ENCODE results near the gene PLA2G6. TPM values are rescaled to one million over a fixed set of nuclear protein-coding genes. Genes with fewer than 3 reads are reported as not detected.
A peak's percentile ranks its signal among the peaks of the same experiment; 100 is the strongest.

Gene PLA2G6, protein sequence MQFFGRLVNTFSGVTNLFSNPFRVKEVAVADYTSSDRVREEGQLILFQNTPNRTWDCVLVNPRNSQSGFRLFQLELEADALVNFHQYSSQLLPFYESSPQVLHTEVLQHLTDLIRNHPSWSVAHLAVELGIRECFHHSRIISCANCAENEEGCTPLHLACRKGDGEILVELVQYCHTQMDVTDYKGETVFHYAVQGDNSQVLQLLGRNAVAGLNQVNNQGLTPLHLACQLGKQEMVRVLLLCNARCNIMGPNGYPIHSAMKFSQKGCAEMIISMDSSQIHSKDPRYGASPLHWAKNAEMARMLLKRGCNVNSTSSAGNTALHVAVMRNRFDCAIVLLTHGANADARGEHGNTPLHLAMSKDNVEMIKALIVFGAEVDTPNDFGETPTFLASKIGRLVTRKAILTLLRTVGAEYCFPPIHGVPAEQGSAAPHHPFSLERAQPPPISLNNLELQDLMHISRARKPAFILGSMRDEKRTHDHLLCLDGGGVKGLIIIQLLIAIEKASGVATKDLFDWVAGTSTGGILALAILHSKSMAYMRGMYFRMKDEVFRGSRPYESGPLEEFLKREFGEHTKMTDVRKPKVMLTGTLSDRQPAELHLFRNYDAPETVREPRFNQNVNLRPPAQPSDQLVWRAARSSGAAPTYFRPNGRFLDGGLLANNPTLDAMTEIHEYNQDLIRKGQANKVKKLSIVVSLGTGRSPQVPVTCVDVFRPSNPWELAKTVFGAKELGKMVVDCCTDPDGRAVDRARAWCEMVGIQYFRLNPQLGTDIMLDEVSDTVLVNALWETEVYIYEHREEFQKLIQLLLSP
- total RNA-seq = 15.8 TPM

GRCh38 chr22:38181453-38182200, at the start of gene PLA2G6:
PLA2G6 (minus strand) TSS chr22:38181830; CDS start chr22:38169426, 12,404 bp downstream.
- peak; percentile 99 for DNase-seq

DNA sequence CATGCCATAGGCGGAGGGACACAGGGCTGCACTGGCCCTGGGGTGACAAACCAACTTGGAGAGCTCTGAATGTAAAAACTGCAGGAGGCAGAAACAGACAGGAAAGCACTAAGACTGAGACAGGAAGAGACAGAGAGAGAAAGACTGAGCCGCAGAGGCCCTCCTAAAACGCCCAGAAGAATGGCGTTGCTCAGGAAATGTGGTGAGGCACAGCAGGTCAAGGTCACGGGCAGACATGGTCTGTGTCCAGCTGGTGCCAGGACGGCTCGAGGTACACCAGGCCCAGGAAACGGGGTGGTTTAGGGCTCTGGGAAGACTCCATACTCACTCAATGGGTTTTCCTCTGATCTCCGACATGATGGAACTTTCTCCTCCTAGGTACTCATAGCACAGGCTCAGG, 49.3 kb upstream of the PLA2G6 start:
- no peak for DNase-seq

DNA sequence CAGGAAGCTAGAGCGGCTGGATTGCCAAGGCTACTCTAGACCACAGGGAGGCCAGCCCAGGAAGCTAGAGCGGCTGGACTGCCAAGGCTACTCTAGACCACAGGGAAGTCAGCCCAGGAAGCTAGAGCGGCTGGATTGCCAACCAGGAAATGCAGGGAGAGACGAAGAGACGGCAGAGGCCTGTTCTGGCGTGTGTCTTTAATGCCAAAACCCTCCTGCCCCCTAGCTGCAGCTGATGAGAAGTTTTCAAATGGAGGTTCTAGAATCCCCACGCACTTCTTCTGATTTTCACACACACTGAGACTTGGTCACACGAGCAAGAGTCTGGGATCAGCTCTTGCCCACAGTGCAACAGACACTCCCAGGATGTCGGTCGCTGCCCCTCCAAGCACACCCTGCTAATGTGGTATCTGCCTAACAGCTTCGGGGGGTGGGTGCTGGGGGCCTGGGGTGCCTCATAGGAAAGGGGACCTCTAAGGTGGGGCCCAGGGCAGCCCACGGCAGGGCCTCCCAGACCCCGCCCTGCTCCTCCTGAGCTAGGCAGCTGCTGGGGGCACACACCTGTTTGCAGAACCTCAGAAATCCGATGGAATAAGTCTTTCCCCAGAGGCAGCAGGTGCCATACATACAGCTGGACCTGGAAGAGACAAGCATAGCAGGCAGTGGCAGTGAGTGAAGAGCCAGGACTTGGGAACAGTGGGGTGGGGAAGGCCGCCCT, 48.6 kb upstream of the PLA2G6 start:
- DNase-seq = no peak

GRCh38 chr22:38228873-38229740, 47.5 kb upstream of the PLA2G6 start:
- no peak for DNase-seq

GRCh38 chr22:38228326-38228872, 46.8 kb upstream of the PLA2G6 start:
- DNase-seq = no peak

- no peak for DNase-seq
These were observed 45.4 kb upstream of the PLA2G6 start for GRCh38 chr22:38226853-38227649.

DNA sequence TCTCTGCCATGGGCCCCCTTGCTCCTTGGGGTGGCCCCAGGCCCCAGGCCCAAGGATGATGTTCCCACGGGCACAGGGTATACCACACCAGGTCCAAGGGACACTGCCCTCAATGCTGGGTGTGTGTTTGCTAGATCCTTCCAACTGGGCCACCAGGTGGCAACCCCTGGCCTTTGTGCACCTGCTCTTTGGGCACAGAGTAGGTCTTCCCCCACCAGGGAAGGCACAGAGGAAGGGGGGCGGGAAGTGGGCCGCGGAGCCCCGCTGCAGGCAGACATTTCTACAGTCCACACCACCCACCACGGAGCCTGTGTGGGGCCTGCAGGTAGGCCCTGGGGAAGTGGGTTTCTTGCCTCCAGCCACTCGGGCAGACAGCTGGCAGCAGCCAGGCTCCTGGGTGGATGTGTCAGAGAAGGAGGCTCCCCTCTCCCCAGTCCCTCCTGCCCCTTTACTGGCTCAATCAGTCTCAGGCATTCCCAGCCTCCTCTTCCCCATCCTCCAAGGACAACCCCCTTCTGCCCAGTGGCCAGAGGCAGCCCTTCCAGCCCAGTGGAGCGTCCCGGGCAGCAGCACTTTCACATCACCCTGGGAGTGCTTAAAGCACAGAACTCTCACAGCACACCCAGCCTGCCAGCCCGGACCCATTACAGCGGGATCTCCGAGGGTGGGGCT, 41.8 kb upstream of the PLA2G6 start:
- no peak for DNase-seq

DNA sequence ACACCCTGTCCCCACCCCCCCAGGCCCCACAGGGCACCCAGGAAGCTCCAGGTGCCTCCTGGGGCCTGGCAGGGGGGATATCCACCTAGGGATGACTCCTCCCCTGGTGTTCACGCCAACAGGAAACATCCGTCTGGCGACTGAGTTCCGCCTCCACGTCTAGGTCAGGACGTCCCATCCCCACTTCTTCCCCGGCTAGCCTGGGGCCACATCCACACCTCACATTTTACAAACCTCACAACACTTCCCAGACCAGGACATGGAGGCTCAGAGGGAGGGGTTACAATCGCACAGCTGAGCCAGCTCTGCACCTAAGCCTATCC, 41.1 kb upstream of the PLA2G6 start:
- DNase-seq = no peak

DNA sequence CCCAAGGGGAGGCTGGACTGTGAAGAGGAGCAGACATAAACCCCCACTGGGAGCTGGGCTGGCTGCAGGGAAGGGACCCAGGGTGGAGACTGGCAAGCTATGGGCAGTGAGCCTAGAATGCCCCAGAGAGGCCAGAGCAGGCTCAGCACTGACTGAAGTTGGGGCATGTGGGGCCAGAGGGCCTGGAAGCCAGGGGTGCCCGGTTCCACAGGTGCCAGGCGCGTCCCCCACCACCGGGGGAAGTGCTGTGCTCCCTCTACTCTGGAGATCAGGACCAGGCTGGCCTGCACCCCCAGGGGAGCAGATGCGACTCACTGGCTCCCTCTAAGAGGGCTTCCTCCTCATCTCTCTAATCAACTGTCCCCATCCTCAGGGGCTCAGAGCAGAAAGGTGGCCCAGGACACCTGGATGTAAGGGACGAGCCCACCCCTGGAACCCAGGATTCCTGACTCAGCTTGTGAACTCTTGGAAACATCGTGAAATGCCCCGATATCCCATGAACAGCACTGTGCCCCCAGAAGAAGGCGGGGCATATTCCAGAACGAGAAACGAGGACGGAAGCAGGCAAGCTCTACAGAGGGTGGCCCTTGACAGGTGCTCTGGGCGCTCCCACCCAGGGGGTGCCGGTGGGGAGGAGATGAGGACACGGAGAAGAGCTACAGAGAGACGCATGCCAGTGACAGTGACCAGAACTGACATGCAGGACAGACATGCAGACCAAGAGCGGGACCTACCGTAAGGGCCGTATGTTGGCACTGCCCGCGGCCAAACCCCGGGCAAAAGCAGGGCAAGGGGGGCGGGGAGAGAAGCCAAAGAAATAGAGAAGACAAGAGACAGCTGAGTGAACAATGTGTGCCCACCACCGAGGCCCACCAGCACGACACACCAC, 40.5 kb upstream of the PLA2G6 start:
- DNase-seq = no peak

- no peak for DNase-seq
These were observed 39.8 kb upstream of the PLA2G6 start for GRCh38 chr22:38221407-38221806.

GRCh38 chr22:38220653-38221386, 39.2 kb upstream of the PLA2G6 start:
- DNase-seq = no peak

DNA sequence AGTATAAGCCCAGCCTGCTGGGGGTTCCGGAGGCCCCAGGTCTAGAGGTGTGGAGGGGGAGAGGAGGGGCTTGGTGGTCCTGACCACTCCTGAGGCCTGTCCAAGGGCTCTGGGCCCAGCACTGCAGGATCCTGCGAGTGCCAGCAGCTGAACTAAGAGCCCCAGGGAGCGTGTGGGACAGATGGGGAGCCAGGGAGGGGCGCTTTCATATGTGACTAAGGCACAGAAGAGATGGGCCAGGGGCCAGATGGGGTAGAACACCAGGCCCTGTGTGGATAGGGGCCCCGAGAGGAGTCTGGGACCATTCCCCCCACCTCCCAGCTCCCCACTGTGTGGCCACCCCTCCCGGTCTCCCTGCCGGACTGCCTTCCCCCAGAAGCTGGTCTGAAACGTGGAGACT, 38.5 kb upstream of the PLA2G6 start:
- DNase-seq = no peak

GRCh38 chr22:38219632-38220031, 38.0 kb upstream of the PLA2G6 start:
- DNase-seq = no peak

- DNase-seq = no peak
These were observed 37.3 kb upstream of the PLA2G6 start for GRCh38 chr22:38218661-38219622.

DNA sequence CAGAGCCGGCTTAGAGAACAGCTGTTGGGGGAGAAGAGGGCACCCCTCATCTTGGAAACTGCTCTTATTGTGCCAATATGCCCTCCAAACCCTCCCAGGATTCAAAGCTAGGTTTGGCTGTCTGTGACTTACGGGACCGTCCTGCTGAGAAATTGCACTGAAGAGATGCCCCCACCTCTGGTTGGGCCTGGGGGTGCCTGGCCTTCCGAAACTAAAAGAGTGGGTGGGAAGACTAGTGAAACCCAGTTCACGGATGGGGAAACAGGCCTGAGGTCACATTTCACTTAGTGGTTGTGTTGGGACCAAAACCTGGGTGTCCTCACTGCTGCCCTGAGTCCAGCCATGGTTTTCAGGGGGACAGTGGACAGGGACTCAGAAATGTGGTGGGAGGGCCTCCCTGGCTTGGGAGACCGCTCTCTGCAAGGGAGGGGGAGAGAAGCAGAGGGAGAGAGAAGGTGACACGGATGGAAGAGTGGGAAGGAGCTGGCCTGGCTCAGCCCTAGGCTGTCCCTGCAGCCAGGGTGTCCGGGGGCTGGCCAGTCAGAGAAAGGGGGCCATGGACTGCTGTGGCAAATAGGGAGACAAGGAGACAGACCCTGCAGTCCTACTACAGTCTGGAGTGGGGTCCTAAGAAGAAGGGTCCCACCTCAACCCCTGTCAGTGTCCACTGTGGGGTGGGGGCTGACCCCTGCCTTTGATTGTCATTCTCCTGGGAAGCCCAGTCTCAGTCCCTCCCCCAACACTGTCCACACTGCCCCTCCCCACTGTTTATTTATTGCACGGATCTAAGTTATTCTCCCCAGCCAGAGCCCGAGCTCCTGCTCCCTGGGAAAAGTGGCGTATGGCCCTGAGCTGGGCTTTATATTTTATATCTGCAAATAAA, 33.8 kb upstream of the PLA2G6 start:
- DNase-seq = no peak
